GM21717 (cell line): ENCODE results near the gene TOX2.
"Not testable (repeated sequence)": the region's sequence is repeated elsewhere in the genome, so short reads cannot be mapped to it uniquely, and the experiment has no call there.

Experiments used
- ATAC-seq: cut with Tn5 transposase; IDR thresholded peaks from one replicate; pipeline ENCODE4 v1.9.1; 2021; ENCODE audit warnings: mild to moderate bottlenecking, moderate library complexity; ENCODE audit not compliant: unreplicated experiment

TOX2 gene

GRCh38 chr20:44029848-44030230 is 115.2 kb downstream of the TOX2 start:
- no peak for ATAC-seq

DNA sequence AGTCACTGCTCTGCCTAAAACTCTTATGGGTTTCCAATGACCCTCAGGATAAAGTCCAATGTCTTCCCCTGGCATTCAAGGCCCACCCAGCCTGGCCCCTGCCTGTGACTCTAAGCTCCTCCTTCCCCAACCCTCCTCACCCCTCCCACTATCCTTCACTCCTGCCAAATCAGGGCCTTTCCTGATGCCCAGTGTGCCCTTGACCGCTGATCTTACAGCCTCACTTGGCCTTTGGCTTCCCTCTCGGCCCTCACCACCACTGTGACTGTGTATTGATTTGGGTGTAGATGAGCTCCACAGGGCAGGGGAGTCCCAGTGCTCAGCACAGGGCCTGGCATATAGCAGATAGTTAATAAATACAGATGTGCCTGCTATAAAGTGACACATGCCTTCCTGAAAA is 115.7 kb downstream of the TOX2 start:
- no peak for ATAC-seq

GRCh38 chr20:44031001-44031574 is 116.4 kb downstream of the TOX2 start:
- ATAC-seq = no peak

- no peak for ATAC-seq
These were observed 117.3 kb downstream of the TOX2 start for GRCh38 chr20:44031781-44032582.

DNA sequence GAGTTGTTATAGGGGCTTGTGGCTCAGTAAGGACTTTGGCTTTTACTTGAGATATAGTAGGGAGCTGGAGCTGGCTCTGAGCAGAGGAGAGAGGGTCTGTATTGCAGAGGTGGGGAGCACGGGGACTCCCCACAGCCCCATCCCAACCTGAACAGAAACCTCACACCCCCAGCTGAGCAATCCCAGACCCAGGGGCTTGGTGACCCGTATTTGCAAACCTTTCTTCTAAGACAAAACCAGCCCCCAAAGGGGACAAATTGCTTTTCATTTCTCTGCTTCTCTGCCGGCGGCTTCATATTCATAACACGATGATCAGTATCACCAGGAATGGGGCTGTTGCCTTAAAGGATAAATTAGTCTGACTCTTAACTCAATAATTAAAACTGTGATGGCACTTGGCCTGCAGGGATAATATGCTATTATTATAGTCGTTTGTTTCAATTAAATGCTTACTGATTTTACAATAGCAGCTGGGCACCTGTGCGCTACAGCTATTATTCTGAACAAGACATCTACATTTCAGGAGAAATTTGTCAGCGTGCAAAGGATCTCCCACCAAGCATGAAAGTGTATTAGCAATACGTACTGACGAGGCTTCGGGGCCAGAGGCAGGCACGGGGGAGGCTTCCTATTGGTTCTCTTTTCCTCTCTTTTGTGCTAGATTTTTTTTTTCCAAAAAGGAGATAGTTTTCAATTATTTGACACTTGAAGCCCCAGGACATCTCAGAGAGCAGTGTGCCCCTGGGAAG is 118.1 kb downstream of the TOX2 start:
- no peak for ATAC-seq

DNA sequence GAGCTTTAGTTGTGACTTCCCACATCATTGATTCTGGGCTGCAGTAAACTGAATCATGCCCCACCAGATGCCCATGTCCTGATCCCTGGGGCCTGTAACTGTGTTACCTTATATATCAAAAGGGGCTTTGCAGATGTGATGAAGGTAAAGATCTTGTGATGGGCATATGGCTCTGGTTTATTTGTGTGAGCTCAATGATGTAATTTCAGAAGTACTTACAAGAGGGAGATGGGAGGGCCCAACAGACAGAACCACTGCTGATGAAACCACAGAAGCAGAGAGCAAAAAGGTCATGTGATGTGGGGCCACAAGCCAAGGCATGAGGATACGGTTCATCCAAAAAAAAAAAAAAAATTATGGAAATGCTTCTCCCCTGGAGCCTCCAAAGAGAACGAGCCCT is 118.7 kb downstream of the TOX2 start:
- no peak for ATAC-seq

- no peak for ATAC-seq
These were observed 119.2 kb downstream of the TOX2 start for GRCh38 chr20:44033873-44034272.

DNA sequence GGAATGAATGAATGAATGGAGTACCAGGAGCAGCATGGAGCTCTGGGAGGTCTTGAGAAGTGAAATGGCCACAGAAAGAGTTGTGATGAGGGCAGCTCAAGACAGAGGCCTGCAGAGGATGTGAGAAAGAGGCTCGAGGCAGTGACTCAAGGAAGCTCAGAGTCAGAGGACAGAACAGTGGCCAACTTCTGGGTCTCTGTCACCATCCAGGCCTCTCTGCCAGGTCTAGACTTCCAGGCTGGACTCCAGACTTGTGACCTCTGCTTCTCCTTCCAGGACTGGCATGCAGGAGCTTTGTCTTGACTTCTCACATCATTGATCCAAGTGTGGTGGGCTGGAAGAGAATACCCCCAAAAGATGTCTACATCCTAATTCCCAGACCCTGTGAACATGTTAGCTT is 119.8 kb downstream of the TOX2 start:
- no peak for ATAC-seq

GRCh38 chr20:44034965-44035635 is 120.4 kb downstream of the TOX2 start:
- no peak for ATAC-seq

GRCh38 chr20:44035924-44036323 is 121.3 kb downstream of the TOX2 start:
- no peak for ATAC-seq

DNA sequence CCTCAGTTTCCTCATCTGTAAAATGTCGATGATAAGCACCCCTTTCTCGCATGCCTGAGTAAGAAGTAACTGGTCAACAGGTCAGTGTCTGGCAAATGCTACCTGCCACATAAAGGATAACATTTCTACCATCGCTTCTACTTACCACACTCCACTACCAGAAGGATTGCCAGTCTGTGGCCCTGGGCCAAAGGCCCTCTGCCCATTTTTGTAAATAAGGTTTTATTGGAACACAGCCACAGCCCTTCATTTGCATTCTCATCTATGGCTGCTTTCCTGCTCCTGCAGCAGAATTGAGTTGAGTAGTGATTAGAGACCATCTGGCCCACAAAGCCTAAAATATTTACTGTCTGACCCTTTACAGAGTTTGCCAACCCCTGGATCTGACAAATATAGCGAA is 121.8 kb downstream of the TOX2 start:
- no peak for ATAC-seq

- no peak for ATAC-seq
These were observed 124.0 kb downstream of the TOX2 start for GRCh38 chr20:44038681-44039123.

GRCh38 chr20:44039147-44039546 is 124.5 kb downstream of the TOX2 start:
- no peak for ATAC-seq

- ATAC-seq = no peak
These were observed 125.1 kb downstream of the TOX2 start for GRCh38 chr20:44039741-44040140.

DNA sequence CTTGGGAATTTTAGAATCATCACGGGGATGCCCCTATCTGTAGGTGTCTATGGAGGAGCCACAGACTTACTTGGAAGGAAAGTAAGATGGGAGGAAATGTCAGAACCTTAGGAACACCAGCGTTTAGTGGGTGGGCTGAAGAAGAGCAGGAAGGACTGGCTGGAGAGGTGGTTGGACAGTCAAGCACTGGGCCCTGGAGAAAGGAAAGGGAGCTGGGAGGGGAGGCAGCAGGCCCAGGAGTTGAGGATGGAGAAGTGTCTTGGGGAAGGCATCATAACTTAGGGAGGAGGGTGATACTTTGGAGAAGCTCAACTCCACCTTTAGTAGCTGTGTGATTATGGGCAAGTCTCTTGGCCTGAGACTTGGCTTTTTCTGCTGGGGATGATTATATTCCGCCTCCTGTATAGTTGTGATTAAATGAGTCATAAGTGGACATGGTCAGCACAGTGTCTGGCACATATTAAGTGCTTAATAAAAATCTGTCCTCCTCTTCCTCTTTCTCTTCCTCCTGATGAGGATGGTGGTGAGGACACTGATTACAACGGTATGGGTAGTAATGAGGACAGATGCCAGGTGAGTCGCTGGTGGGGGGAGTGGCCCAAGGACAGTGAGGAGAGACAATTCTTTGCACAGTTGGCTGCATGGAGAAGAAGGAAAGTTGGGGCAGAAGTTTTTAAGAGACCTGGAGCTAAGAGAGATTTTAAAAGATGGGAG is 125.7 kb downstream of the TOX2 start:
- ATAC-seq = no peak

GRCh38 chr20:44041001-44041400 is 126.3 kb downstream of the TOX2 start:
- ATAC-seq = no peak

GRCh38 chr20:44044712-44045111 is 130.1 kb downstream of the TOX2 start:
- not testable (repeated sequence) for ATAC-seq

- ATAC-seq = no peak
These were observed 135.7 kb downstream of the TOX2 start for GRCh38 chr20:44050327-44050726.

DNA sequence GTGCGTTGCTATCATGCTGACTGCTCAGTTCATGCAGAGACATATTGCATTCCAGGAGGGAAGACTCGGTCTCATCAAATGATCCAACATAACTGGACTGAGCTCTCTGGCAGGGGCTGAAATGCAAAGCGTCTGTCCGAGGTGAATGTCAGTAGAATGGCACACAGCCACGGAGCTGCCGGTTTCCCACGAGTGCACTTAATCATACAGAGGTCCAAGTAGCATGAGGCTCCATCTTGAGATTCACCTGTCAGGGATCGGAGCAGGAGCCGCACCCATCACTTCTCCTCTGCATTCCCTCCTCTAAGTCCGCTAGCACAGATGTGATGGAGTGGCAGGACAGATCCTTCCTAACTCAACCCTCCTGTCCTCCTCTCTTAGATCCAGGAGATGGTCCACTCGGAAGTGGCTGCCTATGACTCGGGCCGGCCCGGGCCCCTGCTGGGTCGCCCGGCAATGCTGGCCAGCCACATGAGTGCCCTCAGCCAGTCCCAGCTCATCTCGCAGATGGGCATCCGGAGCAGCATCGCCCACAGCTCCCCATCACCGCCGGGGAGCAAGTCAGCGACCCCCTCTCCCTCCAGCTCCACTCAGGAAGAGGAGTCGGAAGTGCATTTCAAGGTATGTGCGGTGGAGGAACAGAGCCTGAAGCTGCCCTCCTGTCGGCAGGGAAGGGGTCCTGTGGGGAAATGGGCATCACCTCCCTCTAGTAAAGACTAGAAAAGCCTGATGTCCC is 136.4 kb downstream of the TOX2 start:
- no peak for ATAC-seq

DNA sequence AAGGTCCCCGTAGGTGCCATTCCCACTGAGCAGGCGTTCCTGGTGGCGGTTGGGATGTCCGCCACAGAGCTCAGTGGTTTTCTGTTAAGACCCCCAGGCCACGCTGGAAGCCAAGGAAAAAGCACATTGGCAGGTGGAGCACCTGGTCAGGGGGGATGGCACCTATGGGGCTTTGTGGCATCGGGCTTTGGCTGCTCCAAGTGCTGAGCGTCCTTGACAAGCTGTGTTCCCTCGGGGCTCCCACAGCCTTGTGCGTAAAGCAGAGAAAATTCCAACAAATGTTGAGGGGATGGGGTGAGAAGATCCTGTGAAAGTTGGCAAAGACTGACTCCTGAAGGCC is 137.0 kb downstream of the TOX2 start:
- ATAC-seq = no peak
